ENCODE results near the gene SPATA33. TPM values are rescaled to one million over a fixed set of nuclear protein-coding genes. Genes with fewer than 3 reads are reported as not detected.

SPATA33 gene
- total RNA-seq, 4 donors from 2014 or later = 6.0 to 8.9 (median 7.5) TPM

- H3K36me3 ChIP-seq = peaks cover 32 to 38% of the 10 kb centered on the region in 2 donors
- TF ChIP-seq POLR2A (IDR thresholded peaks at IDR 0.05) (no peak), CTCF (IDR thresholded peaks at IDR 0.05) (no peak)
- peaks cover 8 to 11% of the 10 kb centered on the region in 2 donors for H3K4me1 ChIP-seq
- no peaks in the 10 kb centered on the region for H3K27me3 ChIP-seq
- DNase-seq = no peak
- WGBS, 2 donors = 93 to 97% methylated on average over 16 of the region's 16 CpGs
- H3K4me3 ChIP-seq (replicated peaks in 1 of 3) = no peak overlapping the region
- H3K9me3 ChIP-seq = no peaks in the 10 kb centered on the region
- no peak overlapping the region for H3K27ac ChIP-seq
- intact Hi-C loops (cut with DNase I) = no loop called here
These were observed 32.8 kb downstream of the SPATA33 start for GRCh38 chr16:89690392-89690901.

- DNase-seq = no peak
- H3K4me3 ChIP-seq (replicated peaks in 1 of 3) = no peak overlapping the region
- H3K4me1 ChIP-seq = peaks cover 8 to 11% of the 10 kb centered on the region in 2 donors
- no peaks in the 10 kb centered on the region for H3K9me3 ChIP-seq
- intact Hi-C loops (cut with DNase I) = no loop called here
- 95 to 98% methylated on average over 14 to 20 of the region's 21 CpGs for WGBS, 2 donors
- H3K36me3 ChIP-seq = peaks cover 32 to 38% of the 10 kb centered on the region in 2 donors
- TF ChIP-seq CTCF (IDR thresholded peaks at IDR 0.05) = no peak
- TF ChIP-seq POLR2A (IDR thresholded peaks at IDR 0.05) = no peak
- no peak overlapping the region for H3K27ac ChIP-seq
- no peaks in the 10 kb centered on the region for H3K27me3 ChIP-seq
These were observed 33.8 kb downstream of the SPATA33 start for GRCh38 chr16:89691231-89691985.

GRCh38 chr16:89691986-89692569 is 34.4 kb downstream of the SPATA33 start:
- no peaks in the 10 kb centered on the region for H3K27me3 ChIP-seq
- peaks cover 8 to 11% of the 10 kb centered on the region in 2 donors for H3K4me1 ChIP-seq
- intact Hi-C loops (cut with DNase I) = no loop called here
- WGBS, 2 donors = 80 to 87% methylated on average over 9 to 13 of the region's 13 CpGs
- H3K36me3 ChIP-seq = peaks cover 32 to 38% of the 10 kb centered on the region in 2 donors
- no peak overlapping the region for H3K27ac ChIP-seq
- H3K4me3 ChIP-seq (replicated peaks in 1 of 3) = no peak overlapping the region
- no peaks in the 10 kb centered on the region for H3K9me3 ChIP-seq
- DNase-seq = no peak
- TF ChIP-seq POLR2A (IDR thresholded peaks at IDR 0.05) = no peak
- no peak for TF ChIP-seq CTCF (IDR thresholded peaks at IDR 0.05)

GRCh38 chr16:89693289-89693731 is 35.7 kb downstream of the SPATA33 start:
- WGBS, 2 donors = 94 to 100% methylated on average over 7 to 9 of the region's 11 CpGs
- no peak for DNase-seq
- no peaks in the 10 kb centered on the region for H3K27me3 ChIP-seq
- TF ChIP-seq POLR2A (IDR thresholded peaks at IDR 0.05) = no peak
- no peak for TF ChIP-seq CTCF (IDR thresholded peaks at IDR 0.05)
- no peaks in the 10 kb centered on the region for H3K9me3 ChIP-seq
- no peak overlapping the region for H3K27ac ChIP-seq
- H3K36me3 ChIP-seq = peaks cover 32 to 38% of the 10 kb centered on the region in 2 donors
- intact Hi-C loops (cut with DNase I) = no loop called here
- no peaks in the 10 kb centered on the region for H3K4me1 ChIP-seq
- no peak overlapping the region for H3K4me3 ChIP-seq (replicated peaks in 1 of 3)
